Measurements from ENCODE around the gene FSD2. TPM values are rescaled to one million over a fixed set of nuclear protein-coding genes. Genes with fewer than 3 reads are reported as not detected.

The FSD2 gene, protein sequence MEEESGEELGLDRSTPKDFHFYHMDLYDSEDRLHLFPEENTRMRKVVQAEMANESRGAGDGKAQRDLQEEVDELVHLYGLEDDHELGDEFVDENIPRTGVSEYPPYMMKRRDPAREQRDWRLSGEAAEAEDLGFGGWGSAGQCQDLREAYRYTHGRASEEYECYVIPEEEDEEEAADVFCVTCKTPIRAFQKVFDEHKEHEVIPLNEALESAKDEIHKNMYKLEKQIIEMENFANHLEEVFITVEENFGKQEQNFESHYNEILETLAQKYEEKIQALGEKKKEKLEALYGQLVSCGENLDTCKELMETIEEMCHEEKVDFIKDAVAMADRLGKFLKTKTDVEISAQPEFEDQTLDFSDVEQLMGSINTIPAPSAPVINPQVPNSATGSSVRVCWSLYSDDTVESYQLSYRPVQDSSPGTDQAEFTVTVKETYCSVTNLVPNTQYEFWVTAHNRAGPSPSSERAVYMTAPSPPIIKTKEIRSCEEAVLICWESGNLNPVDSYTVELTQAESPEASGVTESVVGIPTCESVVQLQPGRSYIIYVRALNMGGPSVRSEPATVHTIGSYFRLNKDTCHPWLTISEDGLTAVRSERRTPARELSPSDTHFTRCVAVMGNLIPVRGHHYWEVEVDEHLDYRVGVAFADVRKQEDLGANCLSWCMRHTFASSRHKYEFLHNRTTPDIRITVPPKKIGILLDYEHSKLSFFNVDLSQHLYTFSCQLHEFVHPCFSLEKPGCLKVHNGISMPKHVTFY
- not detected in 5 replicates for total RNA-seq (2022; extraction: Qiagen RNA extraction)

DNA sequence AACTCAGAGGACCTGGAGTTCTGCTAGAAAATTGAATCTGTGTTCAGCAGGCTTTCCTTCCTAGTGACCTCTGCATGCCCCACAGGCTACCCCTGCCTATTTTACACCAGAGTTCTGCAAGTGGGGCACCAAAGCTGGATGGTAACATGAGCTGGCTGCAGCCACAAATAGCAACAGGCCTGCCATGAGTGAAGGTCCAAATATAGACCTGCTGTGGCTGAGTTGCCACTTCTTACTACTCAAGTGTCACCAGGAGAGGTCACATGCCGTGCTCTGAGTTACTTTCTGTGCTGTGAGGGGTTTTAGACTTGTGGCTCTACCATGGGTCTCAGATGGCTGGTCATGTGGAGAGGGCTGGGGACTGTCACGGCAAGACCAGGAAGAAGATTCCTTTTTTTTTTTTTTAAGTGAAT lies at the start of gene FSD2:
TSS of gene FSD2 (minus strand) at position 76 of the 413 bp plus-strand sequence. CDS start 18,679 bp downstream, outside the sequence.

DNA sequence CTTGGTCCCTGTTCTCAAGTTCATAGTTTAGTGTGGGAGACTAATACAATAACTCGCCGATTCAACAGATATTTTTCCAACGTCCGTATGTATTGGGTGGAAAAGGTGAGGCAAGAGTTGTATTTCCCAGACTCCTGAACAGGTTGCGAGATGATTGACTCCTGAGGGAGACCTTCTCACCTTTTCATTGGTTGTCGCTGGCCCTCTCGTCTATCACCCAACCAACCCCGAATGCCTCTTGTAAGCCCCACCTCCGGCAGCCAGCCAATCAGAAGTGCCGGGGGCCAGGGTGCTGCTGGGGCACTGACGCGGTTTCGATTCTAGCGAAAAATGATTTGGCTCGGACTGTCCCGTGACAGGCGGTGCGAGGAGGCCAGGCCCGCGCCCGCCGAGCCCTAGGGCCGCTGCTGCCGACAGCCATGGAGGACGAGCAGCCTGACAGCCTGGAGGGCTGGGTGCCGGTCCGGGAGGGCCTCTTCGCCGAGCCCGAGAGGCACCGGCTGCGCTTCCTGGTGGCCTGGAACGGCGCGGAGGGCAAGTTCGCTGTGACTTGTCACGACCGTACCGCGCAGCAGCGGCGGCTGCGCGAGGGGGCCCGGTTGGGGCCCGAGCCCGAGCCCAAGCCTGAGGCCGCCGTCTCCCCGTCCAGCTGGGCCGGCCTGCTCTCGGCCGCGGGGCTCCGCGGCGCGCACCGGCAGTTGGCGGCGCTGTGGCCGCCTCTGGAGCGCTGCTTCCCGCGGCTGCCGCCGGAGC lies 3.6 kb upstream of the FSD2 start, which contains the start of gene WHAMM:
TSS of gene WHAMM (plus strand) at position 321 of the 753 bp plus-strand sequence. CDS start at position 420, 99 bp downstream.

DNA sequence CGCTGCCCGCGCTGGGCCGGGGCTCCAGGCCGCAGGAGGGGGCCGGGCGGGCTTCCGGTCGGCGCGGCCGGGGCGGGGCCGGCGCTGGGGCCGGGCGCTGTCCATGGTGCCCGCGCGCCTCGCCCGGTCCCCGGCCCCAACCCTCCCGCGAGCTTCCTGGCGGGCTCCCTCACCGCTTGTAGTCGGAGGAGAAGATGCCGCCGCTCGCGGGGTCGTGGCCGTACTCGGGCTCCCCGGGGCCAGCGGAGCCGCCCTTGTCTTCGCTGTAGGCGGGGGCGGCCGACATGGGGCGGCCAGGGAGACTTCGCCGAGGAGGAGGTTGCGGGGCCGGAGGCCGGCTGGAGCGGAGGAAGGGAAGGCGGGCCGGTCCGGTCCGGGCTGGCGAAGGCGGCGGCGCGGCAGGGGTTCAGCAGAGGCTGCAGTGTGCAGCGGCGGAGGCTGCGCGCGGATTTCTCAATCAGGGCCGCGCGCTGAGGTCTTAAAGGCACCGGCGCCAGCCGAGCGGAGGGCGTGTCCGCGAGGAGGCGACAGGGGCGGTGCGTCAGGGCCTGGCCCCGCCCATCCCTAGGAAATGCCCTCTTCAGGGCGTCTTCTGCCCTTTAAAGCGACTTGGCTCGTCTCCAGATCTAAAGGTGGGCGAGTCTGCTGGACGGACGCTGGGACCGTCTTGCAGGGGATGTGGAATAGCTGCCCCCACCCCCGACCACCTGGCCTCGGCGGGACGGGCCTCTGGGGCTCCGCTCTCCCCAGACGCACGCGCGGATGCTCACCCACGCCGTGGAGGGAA lies 96.3 kb downstream of the FSD2 start, which contains the start of gene AP3B2:
TSS of gene AP3B2 (minus strand) at position 455 of the 787 bp plus-strand sequence. CDS start at position 286, 169 bp downstream.

Other genes starting within 250 kb of the FSD2 start
- 2.9 to 3.6 TPM (median 3.3 TPM) in 5 replicates for gene CPEB1, start 158.7 kb downstream of the FSD2 start, total RNA-seq (2022; extraction: Qiagen RNA extraction)
- 0.57 to 0.94 TPM (median 0.74 TPM) in 5 replicates for gene AP3B2, start 96.2 kb downstream of the FSD2 start, total RNA-seq (2022; extraction: Qiagen RNA extraction)
- 5.7 to 7.1 TPM (median 6.9 TPM) in 5 replicates for gene WHAMM, start 3.6 kb upstream of the FSD2 start, total RNA-seq (2022; extraction: Qiagen RNA extraction)
- gene HOMER2, start 146.7 kb upstream of the FSD2 start, total RNA-seq (2022; extraction: Qiagen RNA extraction): 10.9 to 12.9 TPM (median 12.5 TPM) in 5 replicates
- gene RAMAC, start 180.1 kb upstream of the FSD2 start, total RNA-seq (2022; extraction: Qiagen RNA extraction): 40.4 to 62.1 TPM (median 41.8 TPM) in 5 replicates
- 39.8 to 47.8 TPM (median 46.5 TPM) in 5 replicates for gene C15orf40, start 205.6 kb upstream of the FSD2 start, total RNA-seq (2022; extraction: Qiagen RNA extraction)